Heart left ventricle (tissue), 16 donors: Measurements from ENCODE around the gene IGSF9. TPM values are rescaled to one million over a fixed set of nuclear protein-coding genes. Genes with fewer than 3 reads are reported as not detected.
A peak's percentile ranks its signal among the peaks of the same experiment; 100 is the strongest.

Experiments used
- ATAC-seq, 4 donors: fragments of 200-7000 bp; cut with Tn5 transposase; one replicate each; pipeline ENCODE4 v1.9.1; 2020 to 2022; ENCODE audit warnings: moderate library complexity in 4 of 4, mild to moderate bottlenecking in 3 of 4, moderate number of reproducible peaks in 1 of 4
- DNase-seq, 5 donors: peaks; one replicate each; pipeline ENCODE4 v3.0.0-alpha.2; 2020
- H3K27ac ChIP-seq, 12 donors: fragments of 200-600 bp; sonication (generic) in 4 of 12; one replicate each; pipeline versions ENCODE4 v1.5.0 to v1.8.0; 2016 to 2022; ENCODE audit warnings: mild to moderate bottlenecking in 2 of 12
- H3K27me3 ChIP-seq, 9 donors: fragments of 200-600 bp; sonication (generic) in 2 of 9; one replicate each; pipeline versions ENCODE4 v1.5.1 to v1.8.0; 2016 to 2022; ENCODE audit warnings: mild to moderate bottlenecking in 3 of 9
- H3K36me3 ChIP-seq, 9 donors: fragments of 200-600 bp; sonication (generic) in 2 of 9; one replicate each; pipeline versions ENCODE4 v1.5.0 to v1.8.0; 2018 to 2022; ENCODE audit warnings: mild to moderate bottlenecking in 2 of 9
- H3K4me1 ChIP-seq, 12 donors: fragments of 200-600 bp; sonication (generic) in 4 of 12; one replicate each; pipeline versions ENCODE4 v1.5.0 to v1.8.0; 2016 to 2022; ENCODE audit warnings: mild to moderate bottlenecking in 3 of 12
- H3K4me3 ChIP-seq, 12 donors: fragments of 200-600 bp; sonication (generic) in 4 of 12; one replicate each; pipeline versions ENCODE4 v1.5.0 to v1.8.0; 2017 to 2022; ENCODE audit warnings: mild to moderate bottlenecking in 9 of 12, moderate library complexity in 4 of 12
- H3K9me3 ChIP-seq, 12 donors: fragments of 200-600 bp; sonication (generic) in 4 of 12; one replicate each; pipeline versions ENCODE4 v1.5.0 to v1.8.0; 2016 to 2022; ENCODE audit warnings: mild to moderate bottlenecking in 1 of 12
- POLR2A ChIP-seq, 2 donors: fragments of 450-650 bp; IDR thresholded peaks; one replicate each; pipeline ENCODE4 v1.6.1; 2017; ENCODE audit warnings: antibody characterized with exemption in 2 of 2, mild to moderate bottlenecking in 2 of 2, moderate library complexity in 2 of 2
- WGBS, 4 donors: extraction: QIAGEN DNeasy Blood & Tissue Kit in 2 of 4; methylation state at CpG; one replicate each; pipeline versions ENCODE4 v1.1.5 to v1.1.7; 2013 to 2018; 5-methylcytosine and 5-hydroxymethylcytosine counted together
- intact Hi-C, 10 donors: fragments of 100-400 bp; cut with DNase I; formaldehyde crosslinking; loops; one replicate each; pipeline versions ENCODE4 v1.11.1 to v1.14.2; 2022
- polyA plus RNA-seq, 2 donors: library from polyadenylated mRNA; stranded (reverse); fragments of 200-250 nt; gene quantifications; one replicate each; pipeline ENCODE4 v1.2.3, GENCODE V29; 2013
- total RNA-seq, 9 donors: library from RNA; depleted of rRNA in 2 of 9; stranded (reverse); fragments of >200 nt in 2 of 9; fragmentation: NEBNext Ultra II Directional in 3 of 9; extraction: Animal tissue kit (Norgen Biotek cat#: 25700) in 3 of 9; gene quantifications; one replicate each; pipeline versions ENCODE4 v1.1.0 to v1.2.4, GENCODE V29; 2016 to 2023
- TF ChIP-seq, protein P1 (sequence below), 12 donors: fragments of 200-600 bp; sonication (generic) in 4 of 12; IDR thresholded peaks; one replicate each; pipeline versions ENCODE4 v1.5.0 to v1.8.0; 2018 to 2022; ENCODE audit warnings: antibody characterized with exemption in 12 of 12, mild to moderate bottlenecking in 5 of 12
- donor health status: ischemic (EF 13 %, LVEDD 7.1; RV severe dilation, severe dysfunction).
- donor health status: healthy with polysubstance abuse.
- donor health status: DM: no; HTN: yes; CAD: no.
- donor health status: DM: no; HTN: no; CAD: no.
- donor health status: ischemic (EF 25% LVEDD 6.9; RV normal size, moderate dysfunction).
- donor health status: ischemic (EF 25% LVEDD 5.7; RV mildly dilated, moderate dysfunction).
- donor health status: healthy.
- donor health status: DM: yes; HTN: yes; CAD: no.
- donor health status: ischemic (EF 35%, LVEDD 5.7; RV mildly dilated, moderate dysfunction).
- donor health status: nonischemic (EF 11% LVEDD 7.7; RV severe dilation, severe dysfunction).
- donor health status: DM: yes; HTN: yes; CAD: no.
- donor health status: PGD.
- donor health status: ischemic (EF 29% LVEDD 5.4; RV normal size, mild dysfunction).
- donor health status: nonischemic (EF 23%, LVEDD 6.1; RV moderate dilation, normal function).

The IGSF9 gene
- total and polyA plus RNA-seq, 11 donors: 0.06 to 4.8 (median 0.12) TPM; not detected in 6

DNA sequence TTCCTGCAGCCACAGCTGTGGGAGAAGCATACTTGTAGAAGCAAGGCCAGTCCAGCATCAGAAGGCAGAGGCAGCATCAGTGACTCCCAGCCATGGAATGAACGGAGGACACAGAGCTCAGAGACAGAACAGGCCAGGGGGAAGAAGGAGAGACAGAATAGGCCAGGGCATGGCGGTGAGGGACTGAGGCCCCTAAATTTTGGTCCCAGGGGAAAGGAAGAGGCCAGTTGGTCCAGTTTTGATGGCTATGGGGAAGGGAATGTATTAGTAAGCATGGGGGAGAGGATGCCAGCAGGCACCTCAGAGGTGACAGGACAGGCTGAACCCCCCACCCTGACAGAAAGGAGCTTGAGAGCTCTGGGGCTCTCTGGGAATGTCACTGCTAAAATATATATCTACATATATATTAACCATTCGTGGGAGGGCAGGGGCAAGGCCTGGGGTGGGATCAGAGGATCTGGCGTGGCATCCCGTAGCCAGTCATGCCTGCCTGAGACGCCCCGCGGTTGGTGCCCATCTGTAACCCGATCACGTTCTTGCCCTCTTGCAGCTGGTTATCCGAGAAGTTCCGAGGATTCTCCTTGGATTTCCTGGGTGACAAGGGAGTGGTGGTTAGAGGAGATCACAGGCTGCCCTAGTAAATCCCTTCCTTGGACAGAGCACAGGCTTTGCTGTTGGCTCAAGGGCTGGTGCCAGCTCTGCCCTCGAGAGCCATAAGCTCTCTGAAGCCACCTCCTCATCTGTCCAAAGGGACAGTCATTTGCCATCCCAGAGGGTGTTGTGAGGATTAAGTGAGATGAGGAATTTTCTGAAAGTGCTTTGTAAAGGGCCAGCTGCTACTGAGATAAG lies 26.8 kb downstream of the IGSF9 start:
- Histone ChIP-seq H3K36me3 (peaks cover 0 to 56% (median 43%) of the 10 kb centered on the region in 9 donors), H3K4me3 (no peak overlapping the region), H3K27me3 (no peaks in the 10 kb centered on the region), H3K9me3 (no peaks in the 10 kb centered on the region), H3K4me1 (peaks cover 8 to 80% (median 56%) of the 10 kb centered on the region in 12 donors), H3K27ac (peak overlapping the region in 5 of 12 donors; percentile 2 to 18 (median 13))
- TF ChIP-seq POLR2A (IDR thresholded peaks at IDR 0.05): no peak
- TF ChIP-seq, protein P1, sequence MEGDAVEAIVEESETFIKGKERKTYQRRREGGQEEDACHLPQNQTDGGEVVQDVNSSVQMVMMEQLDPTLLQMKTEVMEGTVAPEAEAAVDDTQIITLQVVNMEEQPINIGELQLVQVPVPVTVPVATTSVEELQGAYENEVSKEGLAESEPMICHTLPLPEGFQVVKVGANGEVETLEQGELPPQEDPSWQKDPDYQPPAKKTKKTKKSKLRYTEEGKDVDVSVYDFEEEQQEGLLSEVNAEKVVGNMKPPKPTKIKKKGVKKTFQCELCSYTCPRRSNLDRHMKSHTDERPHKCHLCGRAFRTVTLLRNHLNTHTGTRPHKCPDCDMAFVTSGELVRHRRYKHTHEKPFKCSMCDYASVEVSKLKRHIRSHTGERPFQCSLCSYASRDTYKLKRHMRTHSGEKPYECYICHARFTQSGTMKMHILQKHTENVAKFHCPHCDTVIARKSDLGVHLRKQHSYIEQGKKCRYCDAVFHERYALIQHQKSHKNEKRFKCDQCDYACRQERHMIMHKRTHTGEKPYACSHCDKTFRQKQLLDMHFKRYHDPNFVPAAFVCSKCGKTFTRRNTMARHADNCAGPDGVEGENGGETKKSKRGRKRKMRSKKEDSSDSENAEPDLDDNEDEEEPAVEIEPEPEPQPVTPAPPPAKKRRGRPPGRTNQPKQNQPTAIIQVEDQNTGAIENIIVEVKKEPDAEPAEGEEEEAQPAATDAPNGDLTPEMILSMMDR (IDR thresholded peaks at IDR 0.05): no peak
- DNase-seq (no peak), ATAC-seq (no peak)
- WGBS, 4 donors: 88 to 95% (median 91%) methylated on average over 13 of the region's 13 CpGs
- intact Hi-C loops: no loop called here

DNA sequence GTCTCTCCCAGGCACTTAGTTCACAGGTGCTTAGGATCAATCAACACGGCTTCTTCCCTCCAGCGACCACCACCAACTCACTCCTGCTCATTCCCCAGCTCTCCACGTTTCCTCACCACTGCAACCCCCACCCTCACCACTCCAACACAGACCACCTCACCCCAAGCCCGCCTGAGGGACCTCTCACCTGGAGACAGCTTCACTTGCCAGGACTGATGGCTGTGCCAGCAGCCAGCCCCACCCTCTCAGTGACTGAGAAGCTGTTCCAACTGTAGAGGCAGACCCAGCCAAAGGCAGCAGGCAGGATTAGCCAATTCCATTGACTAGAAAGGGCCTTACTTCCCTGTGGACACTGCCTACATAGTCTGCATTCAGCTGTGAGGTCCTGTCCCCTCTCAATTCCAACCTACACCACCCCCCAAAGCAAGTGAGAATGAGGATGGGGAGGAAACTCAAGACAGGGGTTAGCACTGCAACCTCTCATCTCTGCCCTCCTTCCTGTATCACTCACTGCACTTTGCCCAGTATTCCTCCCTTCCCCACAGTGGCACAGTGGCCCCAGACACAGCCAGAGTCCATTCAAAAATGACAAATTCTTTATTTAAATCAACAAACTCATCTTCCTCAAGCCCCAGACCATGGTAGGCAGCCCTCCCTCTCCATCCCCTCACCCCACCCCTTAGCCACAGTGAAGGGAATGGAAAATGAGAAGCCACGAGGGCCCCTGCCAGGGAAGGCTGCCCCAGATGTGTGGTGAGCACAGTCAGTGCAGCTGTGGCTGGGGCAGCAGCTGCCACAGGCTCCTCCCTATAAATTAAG lies 27.7 kb downstream of the IGSF9 start:
- Histone ChIP-seq H3K36me3 (peaks cover 0 to 56% (median 43%) of the 10 kb centered on the region in 9 donors), H3K27ac (peak overlapping the region in 1 of 12 donors; percentile 7), H3K9me3 (no peaks in the 10 kb centered on the region), H3K4me1 (peaks cover 8 to 81% (median 58%) of the 10 kb centered on the region in 12 donors), H3K4me3 (no peak overlapping the region), H3K27me3 (no peaks in the 10 kb centered on the region)
- WGBS, 4 donors: 76 to 85% (median 81%) methylated on average over 5 of the region's 5 CpGs
- no peak for TF ChIP-seq POLR2A (IDR thresholded peaks at IDR 0.05)
- TF ChIP-seq, protein P1 (IDR thresholded peaks at IDR 0.05): no peak
- peak in 1 of 4 donors; percentile 2 for ATAC-seq
- intact Hi-C loops: no loop called here
- no peak for DNase-seq

DNA sequence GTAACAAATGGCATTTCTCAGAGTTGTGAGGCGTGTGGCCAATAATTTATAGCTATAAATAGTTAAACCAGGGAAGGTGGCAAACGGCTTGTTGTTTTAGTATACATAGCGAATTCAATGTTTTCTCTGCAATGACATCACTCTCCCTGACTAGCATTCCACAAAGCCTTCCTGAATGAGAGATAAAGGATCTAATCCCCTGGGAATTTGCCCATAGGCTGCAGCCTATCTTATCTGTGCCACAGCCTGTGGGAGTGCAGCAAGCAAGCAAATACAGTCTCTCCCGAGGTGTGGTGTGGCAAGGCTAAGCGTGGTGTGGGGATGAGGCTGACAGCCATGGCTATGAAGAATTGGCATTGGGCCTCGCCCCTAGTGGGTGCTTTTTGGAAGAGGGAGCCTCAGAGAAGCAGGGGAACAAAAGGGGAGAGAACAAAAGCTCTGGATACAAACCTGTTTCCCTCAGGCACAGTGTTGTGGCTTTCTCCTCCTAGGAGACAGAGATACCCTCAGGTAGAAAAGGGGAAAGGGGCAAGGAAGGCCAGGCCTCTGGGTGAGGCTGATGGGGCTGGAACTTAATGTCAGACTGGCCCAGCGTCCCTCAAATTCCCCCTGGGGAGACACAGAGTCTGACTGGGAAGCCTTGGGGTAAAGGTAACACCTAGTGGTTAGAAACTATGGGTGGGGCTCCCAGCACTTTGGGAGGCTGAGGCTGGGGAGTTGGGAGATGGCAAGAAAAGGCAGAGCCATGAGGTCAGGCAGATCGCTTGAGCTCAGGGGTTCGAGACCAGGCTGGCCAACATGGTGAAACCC lies 29.0 kb downstream of the IGSF9 start:
- H3K9me3 ChIP-seq: no peaks in the 10 kb centered on the region
- WGBS, 4 donors: 35 to 44% (median 40%) methylated on average over 9 of the region's 9 CpGs
- no peaks in the 10 kb centered on the region for H3K27me3 ChIP-seq
- DNase-seq (no peak), ATAC-seq (peak; percentile 36 to 53 (median 46))
- H3K4me1 ChIP-seq: peaks cover 8 to 75% (median 55%) of the 10 kb centered on the region in 12 donors
- H3K36me3 ChIP-seq: peaks cover 0 to 55% (median 43%) of the 10 kb centered on the region in 9 donors
- TF ChIP-seq, protein P1 (IDR thresholded peaks at IDR 0.05): no peak
- TF ChIP-seq POLR2A (IDR thresholded peaks at IDR 0.05): no peak
- H3K4me3 ChIP-seq: no peak overlapping the region
- peak overlapping the region in 11 of 12 donors; percentile 3 to 55 (median 23) for H3K27ac ChIP-seq
- intact Hi-C loops: no loop called here
